Spinal cord (tissue), 10 donors: ENCODE data around the gene ROR2. TPM values are rescaled to one million over a fixed set of nuclear protein-coding genes. Genes with fewer than 3 reads are reported as not detected.

Source experiments
- DNase-seq, 6 donors: peaks; one replicate each; pipeline versions ENCODE4 v3.0.0 to v3.0.0-alpha.2; 2013 to 2015; ENCODE audit warnings: low spot score in 6 of 6, low read depth in 4 of 6
- H3K27ac ChIP-seq: one replicate; pipeline ENCODE4 v1.5.1; 2013; ENCODE audit warnings: low read depth, low read length, control low read depth
- H3K27me3 ChIP-seq: one replicate; pipeline ENCODE4 v1.6.1; 2013; ENCODE audit warnings: low read length; ENCODE audit not compliant: control insufficient read depth, insufficient read depth
- H3K36me3 ChIP-seq: one replicate; pipeline ENCODE4 v1.6.1; 2013; ENCODE audit warnings: low read length; ENCODE audit not compliant: control insufficient read depth, insufficient read depth
- H3K4me1 ChIP-seq: one replicate; pipeline ENCODE4 v1.6.1; 2013; ENCODE audit warnings: low read length; ENCODE audit not compliant: control insufficient read depth, insufficient read depth
- H3K4me3 ChIP-seq: one replicate; pipeline ENCODE4 v1.5.1; 2013; ENCODE audit warnings: low read depth, low read length, control low read depth
- H3K9me3 ChIP-seq: one replicate; pipeline ENCODE4 v1.6.1; 2013; ENCODE audit warnings: low read length; ENCODE audit not compliant: control insufficient read depth, insufficient read depth
- WGBS: methylation state at CpG from one replicate; pipeline ENCODE4 v1.1.5; 2013; ENCODE audit warnings: missing lambda C conversion rate; ENCODE audit not compliant: insufficient coverage; 5-methylcytosine and 5-hydroxymethylcytosine counted together
- polyA plus RNA-seq, 2 donors: library from polyadenylated mRNA; unstranded; fragments of 120-200 nt; gene quantifications; one replicate each; pipeline ENCODE4 v1.2.1, GENCODE V29; 2013; ENCODE audit not compliant: insufficient read length in 2 of 2
- total RNA-seq, 2 donors: library from RNA; depleted of rRNA in 1 of 2; stranded (reverse); fragments of 120-200 nt in 1 of 2; fragments of >200 nt in 1 of 2; gene quantifications; one replicate each; pipeline versions ENCODE4 v1.2.3 to v1.2.4, GENCODE V29; 2013 to 2014
- donor health status: healthy.

The ROR2 gene
- total and polyA plus RNA-seq, 4 donors = 3.1 to 20.6 (median 5.0) TPM

DNA sequence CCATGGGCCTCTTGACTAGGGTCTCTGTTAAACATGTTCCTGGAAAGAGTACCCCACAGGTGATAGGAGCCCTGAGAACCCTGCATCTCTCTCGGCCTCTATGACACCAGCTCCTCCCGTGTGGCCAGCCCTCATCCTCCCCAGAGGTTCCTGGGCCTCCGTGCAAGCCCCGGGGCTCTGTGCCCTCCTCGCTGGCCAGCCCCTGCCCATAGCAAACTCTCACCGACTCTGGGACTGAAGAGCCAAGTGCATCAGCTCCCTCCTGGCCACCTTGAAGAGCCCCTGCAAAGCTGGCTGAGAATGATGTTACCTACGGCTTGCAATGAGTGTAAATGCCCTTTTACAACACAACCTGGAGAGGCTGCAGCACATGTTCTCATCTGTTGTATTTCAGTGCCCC lies 224.4 kb downstream of the ROR2 start:
- WGBS = 98% methylated on average over 7 of the region's 7 CpGs
- Histone ChIP-seq H3K36me3 (peaks cover 15% of the 10 kb centered on the region), H3K27me3 (no peaks in the 10 kb centered on the region), H3K4me3 (no peak overlapping the region), H3K4me1 (no peaks in the 10 kb centered on the region), H3K9me3 (no peaks in the 10 kb centered on the region), H3K27ac (no peak overlapping the region)
- DNase-seq = no peak

DNA sequence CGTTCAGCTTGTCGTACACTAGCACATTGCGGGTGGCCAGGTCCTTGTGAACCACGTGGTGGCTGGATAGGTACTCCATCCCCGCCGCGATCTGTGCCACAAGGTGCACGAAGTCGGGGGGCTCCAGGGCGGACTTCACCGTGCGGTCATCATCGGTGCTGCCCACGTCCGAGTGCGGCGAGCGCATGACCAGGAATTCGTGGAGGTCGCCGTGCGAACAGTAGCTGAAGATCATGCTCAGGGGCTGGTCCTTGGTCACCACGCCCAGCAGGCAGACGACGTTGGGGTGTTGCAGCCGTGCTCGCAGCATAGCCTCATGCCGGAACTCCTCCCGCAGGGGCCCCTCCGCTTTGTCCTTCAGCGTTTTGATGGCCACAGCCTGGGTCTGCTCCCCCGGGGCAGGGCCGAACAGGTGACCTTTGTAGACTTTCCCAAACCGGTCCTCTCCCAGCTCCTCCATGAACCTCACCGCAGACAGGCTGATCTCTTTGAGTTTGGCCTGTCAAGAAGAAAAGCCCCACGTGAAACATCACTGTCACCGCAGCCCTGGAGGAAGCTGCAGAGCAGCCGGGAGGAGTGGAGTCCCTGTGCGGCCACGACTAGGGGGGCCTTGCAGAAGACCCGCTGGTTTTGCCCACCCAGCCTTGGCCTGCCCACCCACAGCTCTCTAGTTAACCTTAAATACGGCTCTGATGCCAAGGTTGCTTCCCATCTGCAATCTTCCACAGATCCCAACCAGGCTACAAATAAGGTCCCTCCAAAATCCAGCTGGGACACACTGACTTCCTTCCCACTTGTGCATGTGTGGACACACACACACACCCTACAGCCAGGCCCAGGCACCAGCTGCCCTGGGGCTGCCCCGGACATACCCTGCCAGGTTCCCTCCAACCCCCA lies 225.2 kb downstream of the ROR2 start:
- 93% methylated on average over 40 of the region's 43 CpGs for WGBS
- DNase-seq = no peak
- no peaks in the 10 kb centered on the region for H3K4me1 ChIP-seq
- no peaks in the 10 kb centered on the region for H3K27me3 ChIP-seq
- H3K27ac ChIP-seq = no peak overlapping the region
- H3K4me3 ChIP-seq = no peak overlapping the region
- no peaks in the 10 kb centered on the region for H3K9me3 ChIP-seq
- H3K36me3 ChIP-seq = peaks cover 15% of the 10 kb centered on the region

DNA sequence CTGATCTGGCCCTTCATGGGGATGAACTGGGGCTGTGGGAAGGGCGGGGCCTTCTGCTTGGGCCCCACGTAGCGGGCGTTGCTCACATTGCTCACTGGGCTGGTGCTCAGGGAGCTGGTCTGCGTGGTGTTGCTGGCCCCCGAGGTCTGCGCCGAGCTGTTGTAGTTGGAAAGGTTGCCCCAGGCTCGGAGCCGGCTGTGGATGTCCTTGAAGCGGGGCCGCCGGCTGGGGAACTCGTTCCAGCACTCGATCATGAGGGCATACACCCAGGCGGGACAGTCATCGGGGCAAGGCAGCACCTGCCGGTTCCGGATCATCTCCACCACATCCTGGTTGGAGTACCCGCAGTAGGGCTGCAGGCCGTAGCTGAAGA lies 226.0 kb downstream of the ROR2 start:
- DNase-seq = no peak
- H3K27ac ChIP-seq = no peak overlapping the region
- H3K36me3 ChIP-seq = peaks cover 15% of the 10 kb centered on the region
- H3K27me3 ChIP-seq = no peaks in the 10 kb centered on the region
- no peaks in the 10 kb centered on the region for H3K9me3 ChIP-seq
- no peaks in the 10 kb centered on the region for H3K4me1 ChIP-seq
- 95% methylated on average over 21 of the region's 21 CpGs for WGBS
- H3K4me3 ChIP-seq = no peak overlapping the region

DNA sequence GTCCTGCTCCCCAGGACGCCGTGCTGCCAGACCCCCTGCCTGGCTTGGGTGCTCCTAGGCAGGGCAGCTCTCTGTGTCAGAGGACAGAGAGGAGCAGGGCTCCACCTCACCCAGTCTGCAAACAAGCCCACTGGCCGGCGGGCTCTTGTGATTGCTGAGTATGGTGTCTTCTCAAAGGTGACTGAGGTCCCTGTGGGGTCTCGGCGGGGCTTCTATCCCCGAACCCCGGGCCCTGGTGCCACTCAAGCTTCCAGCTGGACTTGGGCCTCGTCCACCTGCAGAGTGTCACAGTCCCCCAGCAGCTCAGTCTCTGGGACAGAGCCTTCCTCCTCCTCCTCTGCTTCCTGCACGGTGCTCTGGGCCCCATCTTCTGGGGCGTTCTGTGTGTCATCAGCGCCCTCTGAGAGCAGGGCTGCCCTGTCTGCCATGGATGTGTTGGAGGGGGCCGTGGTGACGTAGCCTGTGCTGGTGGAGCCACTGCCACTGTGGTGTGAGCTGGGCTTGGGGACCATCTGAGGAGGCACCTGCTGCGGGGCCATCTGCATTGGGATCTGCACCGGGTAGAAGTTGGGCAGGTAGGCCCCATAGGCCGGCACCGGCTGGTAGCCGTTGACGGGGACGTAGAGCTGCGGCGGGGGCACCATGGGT lies 226.5 kb downstream of the ROR2 start:
- Histone ChIP-seq H3K27me3 (no peaks in the 10 kb centered on the region), H3K36me3 (peaks cover 15% of the 10 kb centered on the region), H3K4me1 (no peaks in the 10 kb centered on the region), H3K27ac (no peak overlapping the region), H3K9me3 (no peaks in the 10 kb centered on the region), H3K4me3 (no peak overlapping the region)
- WGBS = 88% methylated on average over 20 of the region's 23 CpGs
- DNase-seq = no peak

DNA sequence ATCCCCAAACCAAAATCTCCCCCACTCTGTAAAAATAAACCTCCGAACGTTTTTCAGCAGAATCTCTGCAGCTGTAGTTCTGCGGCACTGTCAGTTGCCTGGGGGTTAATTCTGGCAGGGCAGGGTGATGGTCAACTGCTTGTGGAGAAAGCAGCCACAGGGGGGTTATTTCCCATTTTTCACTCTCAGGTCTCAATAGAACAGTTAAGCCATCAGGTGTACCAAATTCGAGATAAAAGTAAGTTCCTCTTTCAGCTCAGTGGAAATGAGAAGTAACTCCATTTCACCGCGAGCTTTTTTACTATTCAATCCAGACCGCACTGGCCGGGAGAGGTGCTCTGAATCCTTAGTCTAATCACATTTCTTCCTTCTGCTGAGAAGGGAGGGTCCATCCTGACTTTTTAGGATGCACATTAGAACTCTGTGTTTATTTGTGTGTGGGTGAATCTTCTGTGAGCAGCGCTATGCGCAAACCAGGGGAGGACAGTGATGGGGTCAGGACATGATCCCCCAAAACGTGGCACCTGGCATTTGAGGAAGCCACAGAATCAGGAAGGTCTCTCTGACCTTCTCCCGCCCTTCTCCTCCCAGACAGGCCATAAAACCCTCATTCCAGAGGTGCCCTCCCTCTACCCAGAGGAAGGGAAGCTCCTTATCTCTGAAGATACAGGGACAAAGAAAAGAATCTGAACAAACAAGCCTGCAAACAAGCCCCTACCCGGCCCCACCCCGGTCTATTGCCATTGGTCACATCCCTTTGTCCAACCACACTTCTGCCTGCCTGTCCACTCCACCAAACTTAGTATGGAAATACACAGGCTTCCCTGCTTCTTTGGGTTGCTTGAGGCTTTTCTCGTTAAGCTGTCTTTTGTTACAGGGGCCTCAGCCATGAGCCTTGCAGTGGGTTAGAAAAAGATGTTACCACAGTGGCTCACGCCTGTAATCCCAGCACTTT lies 229.0 kb downstream of the ROR2 start:
- Histone ChIP-seq H3K9me3 (no peaks in the 10 kb centered on the region), H3K27ac (no peak overlapping the region), H3K4me3 (no peak overlapping the region), H3K27me3 (no peaks in the 10 kb centered on the region), H3K4me1 (no peaks in the 10 kb centered on the region), H3K36me3 (peaks cover 15% of the 10 kb centered on the region)
- WGBS = 51% methylated on average over 9 of the region's 16 CpGs
- no peak for DNase-seq

DNA sequence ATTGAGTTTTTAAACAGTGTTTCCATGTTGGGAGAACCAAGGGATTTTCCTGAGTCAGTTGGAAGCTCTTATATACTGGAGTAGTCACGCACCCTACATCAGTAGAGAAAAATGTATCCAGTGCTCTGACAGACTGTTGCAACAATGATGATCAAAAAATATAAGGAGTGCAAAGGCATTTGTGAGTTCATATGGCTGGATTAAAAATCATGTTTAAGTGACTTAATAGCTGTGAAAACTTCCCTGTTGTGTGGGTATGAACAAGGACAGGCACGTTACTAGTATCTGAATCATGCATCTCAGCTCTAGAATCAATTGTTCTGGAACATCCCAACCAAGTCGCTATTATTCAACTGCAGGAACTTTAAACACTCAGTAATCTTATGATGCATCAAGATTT lies 229.7 kb downstream of the ROR2 start:
- H3K4me1 ChIP-seq = no peaks in the 10 kb centered on the region
- no peak overlapping the region for H3K4me3 ChIP-seq
- H3K27ac ChIP-seq = no peak overlapping the region
- no peaks in the 10 kb centered on the region for H3K9me3 ChIP-seq
- peaks cover 15% of the 10 kb centered on the region for H3K36me3 ChIP-seq
- WGBS = 100% methylated on average over 1 of the region's 3 CpGs
- no peak for DNase-seq
- no peaks in the 10 kb centered on the region for H3K27me3 ChIP-seq

DNA sequence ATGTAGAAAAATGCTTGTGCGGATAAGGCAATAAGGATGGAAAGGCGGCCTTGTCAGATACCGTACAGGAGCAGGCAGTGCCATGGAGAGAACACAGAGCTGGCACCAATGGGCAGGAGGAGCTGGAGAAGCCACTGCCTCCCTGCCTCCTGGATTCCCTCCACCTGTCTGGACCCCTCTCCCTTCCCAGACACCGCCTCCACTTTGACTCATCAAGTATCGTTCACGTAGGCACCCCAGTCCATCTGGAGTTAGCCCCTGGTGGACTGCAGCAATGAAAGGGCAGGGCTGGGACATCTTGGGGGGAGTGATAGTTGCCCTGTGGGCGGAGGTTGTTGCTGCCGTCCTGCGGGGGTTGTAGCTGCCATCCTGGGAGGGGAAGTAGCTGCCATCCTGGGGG lies 232.0 kb downstream of the ROR2 start:
- WGBS = 80% methylated on average over 5 of the region's 9 CpGs
- Histone ChIP-seq H3K4me1 (peaks cover 8% of the 10 kb centered on the region), H3K9me3 (no peaks in the 10 kb centered on the region), H3K36me3 (no peaks in the 10 kb centered on the region), H3K4me3 (no peak overlapping the region), H3K27ac (no peak overlapping the region), H3K27me3 (no peaks in the 10 kb centered on the region)
- no peak for DNase-seq

DNA sequence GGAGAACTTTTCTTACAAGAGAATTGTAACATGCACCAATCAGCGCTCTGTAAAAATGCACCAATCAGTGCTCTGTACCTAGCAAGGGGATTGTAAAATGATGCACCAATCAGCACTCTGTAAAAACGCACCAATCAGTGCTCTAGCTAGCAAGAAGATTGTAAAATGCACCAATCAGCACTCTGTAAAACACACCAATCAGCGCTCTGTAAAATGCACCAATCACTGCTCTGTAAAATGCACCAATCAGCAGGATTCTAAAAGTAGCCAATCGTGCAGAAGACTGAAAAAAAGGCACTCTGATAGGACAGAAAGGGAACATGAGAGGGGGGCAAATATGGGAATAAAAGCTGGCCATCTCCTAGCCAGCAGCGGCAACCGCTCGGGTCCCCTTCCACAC lies 233.2 kb downstream of the ROR2 start:
- Histone ChIP-seq H3K27ac (no peak overlapping the region), H3K27me3 (no peaks in the 10 kb centered on the region), H3K4me3 (no peak overlapping the region), H3K36me3 (no peaks in the 10 kb centered on the region), H3K9me3 (no peaks in the 10 kb centered on the region), H3K4me1 (peaks cover 8% of the 10 kb centered on the region)
- 100% methylated on average over 6 of the region's 7 CpGs for WGBS
- no peak for DNase-seq

DNA sequence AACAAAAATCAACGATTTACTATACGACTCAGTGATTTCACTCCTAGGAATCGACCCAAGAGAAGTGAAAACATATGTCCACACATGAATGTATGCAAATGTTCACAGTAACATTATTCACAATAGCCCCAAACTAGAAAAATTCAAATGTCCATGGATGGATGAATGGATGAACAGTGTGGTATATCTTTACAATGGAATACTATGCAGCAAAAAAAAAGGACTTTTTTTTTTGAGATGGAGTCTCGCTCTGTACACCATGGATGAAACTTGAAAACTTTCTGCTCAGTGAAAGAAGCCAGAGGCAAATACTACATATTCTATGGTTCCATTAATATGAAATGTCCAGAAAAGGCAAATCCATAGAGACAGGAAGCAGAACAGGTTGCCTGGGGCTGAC lies 233.8 kb downstream of the ROR2 start:
- H3K9me3 ChIP-seq = no peaks in the 10 kb centered on the region
- H3K36me3 ChIP-seq = no peaks in the 10 kb centered on the region
- no peaks in the 10 kb centered on the region for H3K27me3 ChIP-seq
- H3K4me3 ChIP-seq = no peak overlapping the region
- no CpG with 5 or more reads among the region's 4 CpGs for WGBS
- H3K4me1 ChIP-seq = peaks cover 8% of the 10 kb centered on the region
- H3K27ac ChIP-seq = no peak overlapping the region
- DNase-seq = no peak
